Activated CD4-positive, alpha-beta T cell treated with anti-CD3 and anti-CD28 coated beads for 4 hours (primary cell): ENCODE results near the gene RNU1-1.
"Not testable (repeated sequence)": the region's sequence is repeated elsewhere in the genome, so short reads cannot be mapped to it uniquely, and the experiment has no call there.

Source experiments
- DNase-seq, 2 donors: peaks; one replicate each; pipeline ENCODE4 v3.0.0-alpha.2; 2020

RNU1-1 gene

DNA sequence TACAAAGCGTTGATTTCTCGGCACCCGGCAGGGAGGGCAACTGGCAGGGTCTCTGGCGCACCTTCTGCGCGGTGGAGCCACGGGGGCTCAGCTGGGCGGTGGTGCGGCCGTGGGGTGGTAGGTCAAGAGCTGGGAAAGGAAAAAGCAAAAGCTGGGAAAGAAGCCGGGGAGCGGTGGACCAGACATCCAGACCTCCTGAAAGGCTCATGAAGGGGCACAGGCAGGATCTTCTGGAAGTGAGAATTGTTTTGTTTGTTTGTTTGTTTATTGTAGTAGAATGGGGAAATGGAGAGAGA is 7.2 kb upstream of the RNU1-1 start:
- DNase-seq = no peak

DNA sequence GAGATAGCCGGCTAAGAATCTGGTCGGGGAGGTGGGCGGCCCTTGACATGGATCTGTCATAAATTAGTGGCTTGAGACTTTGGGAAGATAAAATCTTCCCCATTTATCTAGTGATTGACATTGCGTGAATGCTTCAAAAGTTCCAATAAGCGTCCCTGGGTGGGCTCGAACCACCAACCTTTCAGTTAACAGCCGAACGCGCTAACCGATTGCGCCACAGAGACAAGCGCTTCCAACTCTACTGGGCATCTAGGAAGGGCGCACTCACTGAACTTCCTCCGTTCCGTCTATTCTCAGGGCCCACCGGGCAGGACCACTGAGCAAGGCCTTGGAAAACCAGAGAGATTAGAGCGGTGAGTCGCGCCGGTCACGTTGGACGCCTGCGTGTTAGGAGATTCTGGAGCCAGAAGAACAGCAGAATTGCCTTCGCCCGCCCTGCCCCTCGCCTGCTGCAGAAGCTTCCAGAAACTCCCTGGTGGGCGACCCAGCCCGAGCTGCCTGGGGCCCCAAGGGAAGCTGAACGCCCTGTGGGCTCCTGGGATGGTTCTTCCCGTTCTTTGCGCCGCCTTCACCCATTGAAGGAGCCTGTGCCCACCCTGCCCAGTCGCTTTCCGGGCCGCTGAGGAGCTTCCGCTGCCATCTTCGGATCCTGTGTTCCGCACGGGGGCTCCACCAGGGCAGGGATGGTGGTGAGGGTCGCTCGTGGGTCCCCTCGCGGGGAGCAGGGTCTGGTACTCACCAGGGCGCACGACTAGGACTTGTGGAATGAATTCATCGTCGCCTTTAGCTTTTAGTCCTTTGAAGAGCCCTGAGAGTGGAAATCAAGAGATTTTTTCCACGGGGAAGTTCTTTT is 6.6 kb upstream of the RNU1-1 start:
- not testable (repeated sequence) for DNase-seq

DNA sequence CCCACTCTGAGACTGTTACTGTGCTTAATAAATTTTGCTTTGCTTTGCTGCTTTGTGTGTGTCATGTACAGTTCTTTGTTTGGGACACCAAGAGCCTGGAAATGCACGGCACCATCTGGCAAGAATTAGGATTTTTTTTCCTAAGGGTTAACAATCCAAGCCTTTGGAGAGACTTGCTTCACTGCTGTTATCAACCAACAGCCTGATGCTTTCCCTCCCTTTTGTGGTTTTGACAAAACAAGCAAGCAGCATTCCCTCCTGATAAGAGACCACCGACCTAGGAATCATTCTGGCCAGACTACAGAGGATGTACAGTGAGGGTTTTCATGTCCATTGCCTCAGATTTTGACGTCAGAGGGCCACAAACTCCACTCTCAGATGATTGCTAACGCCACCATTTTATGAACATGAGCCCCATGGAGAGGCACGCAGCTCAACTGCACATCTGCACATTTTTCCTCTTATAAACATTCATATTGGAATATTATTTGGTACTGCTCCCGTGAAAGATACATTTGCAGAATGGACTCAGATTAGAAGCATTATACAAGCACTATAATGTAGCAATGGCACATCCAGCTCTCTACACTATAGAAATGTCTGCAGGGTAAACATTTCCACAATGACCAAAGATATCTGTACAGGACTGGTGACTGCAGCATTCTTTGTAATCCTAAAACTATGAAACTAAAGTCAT is 5.3 kb upstream of the RNU1-1 start:
- not testable (repeated sequence) for DNase-seq

DNA sequence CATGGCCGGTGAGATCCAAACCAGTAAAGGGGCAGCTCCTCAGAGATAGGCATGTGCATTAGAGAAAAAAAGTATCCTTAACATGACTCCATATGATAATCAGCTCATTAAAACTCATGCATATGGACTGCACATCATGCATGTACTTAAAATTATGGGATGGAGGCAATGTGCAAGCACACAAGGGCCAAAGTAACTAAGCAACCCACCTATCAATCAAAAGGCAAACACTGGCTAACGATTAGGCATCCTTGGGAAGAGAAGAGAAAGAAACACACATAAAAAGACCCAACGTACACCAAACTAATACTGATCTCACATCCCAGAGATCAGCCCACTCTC is 4.8 kb upstream of the RNU1-1 start:
- not testable (repeated sequence) for DNase-seq

DNA sequence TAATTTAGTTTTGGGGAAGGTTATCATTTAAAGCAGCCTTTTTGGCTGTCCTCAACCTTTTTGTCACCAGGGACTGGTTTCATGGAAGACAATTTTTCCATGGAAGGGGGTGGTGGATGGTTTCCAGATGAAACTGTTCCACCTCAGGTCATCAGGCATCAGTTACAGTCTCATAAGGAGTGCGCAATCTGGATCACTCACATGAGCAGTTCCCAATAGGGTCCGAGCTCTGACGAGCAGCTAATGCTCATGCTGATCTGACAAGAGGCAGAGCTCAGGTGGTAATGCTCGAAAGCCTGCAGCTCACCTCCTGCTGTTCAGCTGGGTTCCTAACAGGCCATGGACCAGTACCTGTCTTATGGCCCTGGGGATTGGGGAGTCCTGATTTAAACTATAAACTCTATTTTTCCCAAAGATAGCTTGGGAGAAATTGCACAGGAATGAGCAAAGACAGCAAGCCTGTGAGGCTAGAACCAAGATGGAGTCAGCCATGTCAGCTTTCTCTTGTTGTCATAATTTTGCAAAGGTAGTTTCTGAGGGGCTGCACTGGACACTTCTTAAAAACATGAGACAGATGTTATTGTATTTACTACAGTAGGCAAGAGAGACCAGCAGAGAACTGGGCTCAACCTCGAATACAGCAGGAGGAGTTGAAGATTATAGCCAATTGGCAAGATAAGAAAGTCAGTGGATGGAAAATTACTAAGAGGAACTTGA is 2.8 kb upstream of the RNU1-1 start:
- DNase-seq = not testable (repeated sequence)

DNA sequence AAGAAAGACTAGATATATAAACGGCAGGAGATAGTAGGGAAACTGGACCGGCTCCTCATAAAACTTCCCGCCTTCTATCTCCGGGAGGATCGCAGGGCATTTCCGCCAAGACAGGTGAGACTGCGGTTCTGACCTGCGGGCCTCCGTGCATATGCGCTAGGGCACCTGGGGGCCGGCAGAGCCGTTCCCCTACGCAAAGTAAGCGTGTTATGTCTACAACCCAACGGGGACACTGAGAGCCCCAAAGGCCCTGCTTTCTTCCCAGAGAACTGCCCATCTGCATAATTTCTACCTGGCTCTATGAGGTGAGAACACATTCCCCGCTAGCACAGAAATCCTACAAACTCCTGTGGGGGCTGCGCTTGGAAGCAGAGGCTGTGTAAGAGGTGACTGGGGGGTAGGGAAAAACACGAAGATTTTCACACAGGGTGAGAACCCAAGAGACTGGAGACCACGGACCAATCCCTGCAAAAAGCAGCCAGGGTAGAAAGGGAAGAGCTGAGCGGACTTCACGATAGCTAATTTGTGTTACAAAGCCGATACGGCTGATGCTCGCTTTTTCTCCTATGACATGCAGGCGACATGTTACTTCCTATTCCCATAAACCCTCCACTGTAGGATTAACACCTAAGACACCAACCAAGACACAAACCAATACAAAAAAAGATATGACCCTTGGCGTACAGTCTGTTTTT is 526 bp downstream of the RNU1-1 start:
- DNase-seq = peak; percentile 28 to 33

DNA sequence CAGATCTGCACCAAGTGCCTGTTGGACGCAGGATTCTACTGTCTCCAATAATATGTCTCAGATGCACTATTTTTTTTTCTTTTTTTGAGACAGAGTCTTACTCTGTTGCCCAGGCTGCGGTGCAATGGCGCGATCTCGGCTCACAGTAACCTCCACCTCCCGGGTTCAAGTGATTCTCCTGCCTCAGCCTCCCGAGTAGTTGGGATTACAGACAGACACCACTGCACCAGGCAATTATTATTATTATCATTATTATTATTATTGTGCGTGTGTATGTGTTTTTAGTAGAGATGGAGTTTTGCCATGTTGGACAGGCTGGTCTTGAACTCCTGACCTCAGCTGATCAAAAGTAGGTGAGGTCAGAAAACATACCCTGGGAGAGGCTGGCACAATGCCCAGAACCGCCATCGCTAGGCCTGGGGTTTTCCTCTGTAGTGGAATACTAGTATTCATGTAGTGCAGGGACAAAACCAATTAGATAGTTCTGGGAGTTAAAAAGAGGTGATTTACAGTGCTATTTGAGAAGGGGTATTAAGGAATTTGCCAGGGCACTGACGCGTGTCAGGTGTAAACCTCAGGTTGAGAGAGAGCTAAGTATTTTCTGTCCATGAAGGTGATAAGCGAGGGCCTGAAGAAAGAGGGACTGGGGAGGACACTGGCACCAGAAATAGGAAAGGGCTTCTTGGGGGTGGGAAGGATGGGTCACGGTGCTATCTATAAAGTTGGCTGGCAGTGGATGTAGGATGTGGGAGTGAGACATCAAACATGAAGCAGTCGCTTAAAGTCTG is 1.3 kb downstream of the RNU1-1 start:
- not testable (repeated sequence) for DNase-seq

DNA sequence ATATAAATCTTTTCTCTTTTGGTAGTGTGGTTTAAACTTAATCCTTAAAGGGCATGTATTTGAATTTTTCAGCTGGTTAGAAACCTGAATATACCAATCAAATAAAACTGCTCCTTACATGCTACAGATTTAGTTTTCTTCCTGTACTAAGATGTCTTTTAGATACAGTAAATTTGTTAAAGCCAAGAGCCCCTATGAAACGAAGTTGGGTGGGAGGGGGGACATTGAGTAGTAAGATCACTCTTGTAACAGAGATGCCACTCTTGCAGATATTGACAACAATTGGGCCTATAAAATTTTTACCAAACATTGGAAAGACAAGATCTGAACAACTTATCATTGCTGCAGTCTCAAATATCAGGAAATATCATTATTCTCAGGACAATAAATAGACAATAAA is 2.2 kb downstream of the RNU1-1 start:
- DNase-seq = not testable (repeated sequence)

DNA sequence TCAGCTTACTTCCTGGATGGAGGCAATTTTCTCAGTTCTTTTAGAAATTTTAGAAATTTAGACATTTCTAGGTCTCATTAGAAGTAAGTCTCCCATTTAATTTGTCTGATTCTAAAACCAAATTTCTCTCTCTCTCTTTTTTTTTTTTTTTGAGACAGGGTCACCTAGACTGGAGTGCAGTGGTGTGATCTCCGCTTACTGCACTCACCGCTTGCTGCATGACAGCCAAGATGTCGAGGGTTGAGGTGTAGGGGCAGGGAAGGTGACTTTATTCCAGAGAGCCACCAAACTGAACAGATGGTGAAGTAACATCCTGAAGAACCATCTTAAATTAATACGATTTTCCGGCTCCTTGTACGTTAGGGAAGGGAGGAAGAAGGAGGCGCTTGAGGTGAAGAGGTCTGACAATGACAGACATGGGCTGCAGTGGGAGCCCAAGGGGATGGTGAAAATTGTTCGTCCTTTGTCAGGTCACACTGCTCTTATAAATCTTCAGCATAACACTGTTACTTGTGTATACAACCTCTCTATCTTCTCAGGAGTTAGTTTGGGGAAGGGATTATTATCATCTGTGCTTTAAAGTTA is 5.1 kb downstream of the RNU1-1 start:
- peak in 1 of 2 donors; percentile 28 for DNase-seq

DNA sequence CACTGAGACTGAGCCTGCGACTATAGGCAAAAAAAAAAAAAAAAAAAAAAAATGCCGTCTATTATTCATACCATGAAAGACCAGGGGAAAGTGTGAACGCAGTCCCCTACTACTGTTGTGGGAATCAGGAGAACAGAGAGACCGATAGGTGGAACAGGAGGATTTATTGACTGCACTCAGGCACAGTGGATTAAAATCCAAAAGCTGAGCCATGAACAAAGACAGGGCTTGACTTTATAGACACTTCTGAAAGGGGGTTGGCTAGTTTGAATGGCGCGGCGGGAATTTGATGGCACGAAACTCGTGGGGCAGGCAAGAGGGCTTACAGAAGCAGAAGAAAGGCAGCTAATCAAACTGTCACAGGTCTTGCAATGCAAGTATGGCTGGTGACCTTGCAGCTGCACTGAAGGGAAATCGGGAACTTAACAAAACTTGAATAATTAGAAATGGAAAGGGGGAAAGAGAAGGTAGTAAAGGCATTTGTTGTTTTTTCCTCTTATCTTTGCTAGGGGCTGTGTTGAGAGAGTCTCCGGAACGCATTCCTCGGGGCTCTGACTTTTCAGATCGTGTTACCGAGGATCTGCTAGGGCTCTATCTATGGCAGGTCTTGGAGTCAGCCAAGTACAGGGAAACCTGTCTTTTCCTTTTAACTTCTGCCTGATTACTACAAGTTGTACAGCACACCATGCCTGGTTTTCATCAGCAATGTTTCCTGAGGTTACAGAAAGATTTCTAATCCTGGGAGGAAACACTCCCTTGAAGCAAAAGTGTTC is 7.5 kb downstream of the RNU1-1 start:
- DNase-seq = not testable (repeated sequence)

DNA sequence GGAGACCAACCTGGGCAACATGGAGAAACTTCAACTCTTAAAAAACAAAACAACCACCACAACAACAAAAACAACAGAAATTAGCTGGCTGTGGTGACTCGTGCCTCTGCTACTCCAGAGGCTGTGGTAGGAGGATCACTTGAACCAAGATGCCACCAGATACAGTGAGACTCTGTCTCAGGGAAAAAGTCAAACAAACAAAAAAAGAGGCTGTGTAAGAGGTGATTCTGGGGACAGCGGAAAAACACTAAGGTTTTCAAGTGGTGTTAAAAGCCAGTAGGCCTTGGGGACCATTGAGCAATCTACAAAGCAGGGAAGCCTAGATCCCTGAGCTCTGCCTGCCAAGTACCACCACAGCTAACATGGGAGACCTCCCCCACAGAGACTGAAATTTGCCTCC is 8.2 kb downstream of the RNU1-1 start:
- not testable (repeated sequence) for DNase-seq

DNA sequence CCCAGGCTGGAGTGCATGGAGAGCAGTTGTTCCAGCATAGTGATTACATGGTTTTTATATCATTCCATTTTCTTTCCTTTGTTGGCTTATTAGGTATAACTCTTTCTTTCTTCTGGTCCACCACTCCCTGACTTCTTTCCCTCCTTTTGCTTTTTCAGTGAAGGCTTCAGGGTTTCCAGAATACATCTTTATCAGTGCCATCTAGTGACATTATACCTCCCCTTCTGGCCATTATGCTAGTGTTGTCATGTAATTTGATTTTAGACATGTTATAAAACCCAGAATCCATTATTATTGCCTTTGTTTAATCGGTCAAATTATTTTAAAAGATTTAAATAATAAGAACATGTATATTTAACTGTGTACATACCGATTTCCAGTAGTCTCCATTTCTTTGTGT is 10.6 kb downstream of the RNU1-1 start:
- no peak for DNase-seq

DNA sequence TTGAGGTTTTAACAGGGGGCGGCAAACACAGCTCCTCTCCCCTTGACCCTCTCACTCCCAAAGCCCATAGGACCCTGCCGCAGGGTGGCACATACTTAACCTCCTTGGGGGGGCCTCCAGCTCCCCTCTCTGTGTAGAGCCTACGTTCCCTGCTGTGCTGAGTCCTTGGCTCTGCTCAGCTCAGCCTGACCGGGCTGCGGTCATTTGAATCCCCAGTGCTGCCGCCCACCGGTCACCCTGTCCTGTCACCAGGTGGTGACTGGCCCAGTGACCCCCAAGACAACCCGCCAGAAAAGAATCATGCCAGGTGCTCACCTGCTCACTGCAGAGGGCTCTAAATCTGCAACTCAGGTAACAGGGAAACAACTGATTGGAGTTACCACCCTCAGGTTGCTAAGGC is 12.6 kb downstream of the RNU1-1 start:
- not testable (repeated sequence) for DNase-seq

DNA sequence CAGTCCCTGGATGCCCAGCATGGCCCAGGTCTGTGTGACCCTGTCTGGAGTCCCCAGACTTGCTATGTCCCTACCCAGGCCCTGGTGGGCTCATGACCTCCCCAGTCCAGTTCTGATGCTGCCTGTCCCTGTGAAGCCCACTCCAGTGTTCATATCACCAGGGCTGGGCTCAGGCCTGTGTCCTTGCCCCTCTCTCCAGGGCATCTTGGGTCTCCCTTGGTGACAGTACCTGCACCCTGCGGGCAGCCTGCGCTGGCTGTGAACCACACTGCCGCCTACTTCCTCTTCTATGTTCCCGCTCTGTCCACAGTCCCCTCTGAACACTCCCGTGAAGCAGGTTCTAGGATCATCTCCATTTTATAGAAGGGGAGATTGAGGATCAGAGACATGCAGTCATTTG is 13.1 kb downstream of the RNU1-1 start:
- not testable (repeated sequence) for DNase-seq

DNA sequence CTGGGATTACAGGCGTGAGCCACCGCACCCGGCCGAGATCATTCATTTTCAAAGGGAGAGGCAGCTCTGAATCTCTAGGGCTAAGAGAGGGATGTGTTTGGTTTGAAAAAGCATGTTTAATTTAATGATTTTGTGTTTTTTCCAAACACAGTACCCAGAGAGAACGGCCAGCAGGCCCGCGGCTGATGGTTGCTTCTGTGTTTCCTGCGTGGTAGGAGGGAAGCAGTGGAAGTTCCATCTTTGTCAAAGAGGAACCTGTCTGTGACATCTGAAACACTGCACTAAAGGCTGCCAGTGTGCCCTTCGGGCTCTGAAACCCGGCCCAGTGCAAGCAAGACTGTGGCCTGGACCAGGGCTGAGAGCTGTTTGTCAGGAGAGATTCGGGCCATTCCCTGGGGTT is 13.6 kb downstream of the RNU1-1 start:
- not testable (repeated sequence) for DNase-seq

DNA sequence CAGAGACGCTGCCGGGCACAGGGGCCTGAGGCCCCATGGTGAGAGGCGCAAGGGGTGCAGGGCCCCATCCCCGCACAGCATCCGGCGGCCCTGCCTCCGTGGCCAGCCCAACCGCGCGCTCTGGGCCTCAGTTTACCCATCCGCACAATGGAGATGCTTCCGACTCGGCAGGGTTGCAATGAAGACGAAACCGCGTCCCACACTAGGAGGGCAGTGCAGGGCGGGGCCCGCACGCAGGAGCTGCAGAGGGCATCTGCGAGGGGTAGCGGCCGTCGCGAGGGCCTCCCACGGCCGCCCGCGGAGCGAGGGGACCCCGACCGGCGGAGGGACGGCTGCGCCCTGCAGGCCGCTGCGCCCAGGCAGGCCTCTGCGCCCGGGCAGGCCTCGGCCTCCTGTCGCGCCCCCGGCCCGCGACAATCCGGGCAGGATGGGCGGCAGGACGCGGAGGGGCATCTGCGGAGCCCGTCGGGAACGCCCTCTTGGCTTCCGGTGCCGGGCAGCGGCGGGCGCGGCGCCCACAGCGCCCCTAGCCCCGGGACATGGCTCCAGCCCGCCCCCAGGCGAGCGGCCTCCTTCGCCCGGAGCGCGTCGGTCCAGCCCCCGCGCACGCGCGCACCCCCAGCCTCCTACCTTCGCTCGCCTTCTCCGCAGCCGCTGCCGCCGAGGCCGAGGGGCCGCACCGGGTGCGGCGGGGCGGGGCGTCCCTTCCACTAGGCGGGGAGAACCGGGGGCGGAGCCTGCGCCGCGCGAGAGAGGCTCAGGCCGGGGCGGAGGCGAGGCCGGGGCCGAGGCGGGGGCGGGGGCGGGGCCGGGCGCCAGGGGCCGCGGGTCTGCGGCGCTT is 15.3 kb downstream of the RNU1-1 start:
- DNase-seq = peak; percentile 78 to 84

DNA sequence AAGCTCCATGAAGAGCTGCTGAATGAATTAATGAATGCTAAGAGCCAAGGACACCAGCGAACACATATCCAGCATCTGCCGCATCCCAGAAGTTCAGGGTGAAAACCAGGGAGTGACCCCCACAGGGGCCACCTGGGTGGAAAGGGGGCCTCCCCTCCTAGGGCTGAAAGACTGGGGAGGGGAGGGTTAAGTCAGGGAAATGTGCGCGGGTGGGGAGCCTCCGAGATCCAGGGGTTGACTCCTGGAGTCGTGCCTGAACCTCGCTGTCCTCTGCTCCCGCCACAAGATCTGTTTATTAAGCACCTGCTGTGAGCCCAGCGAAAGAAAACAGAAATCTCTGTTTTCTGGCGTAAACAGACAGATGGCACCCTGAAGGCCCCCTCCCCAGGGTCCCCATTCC is 16.0 kb downstream of the RNU1-1 start:
- DNase-seq = not testable (repeated sequence)

DNA sequence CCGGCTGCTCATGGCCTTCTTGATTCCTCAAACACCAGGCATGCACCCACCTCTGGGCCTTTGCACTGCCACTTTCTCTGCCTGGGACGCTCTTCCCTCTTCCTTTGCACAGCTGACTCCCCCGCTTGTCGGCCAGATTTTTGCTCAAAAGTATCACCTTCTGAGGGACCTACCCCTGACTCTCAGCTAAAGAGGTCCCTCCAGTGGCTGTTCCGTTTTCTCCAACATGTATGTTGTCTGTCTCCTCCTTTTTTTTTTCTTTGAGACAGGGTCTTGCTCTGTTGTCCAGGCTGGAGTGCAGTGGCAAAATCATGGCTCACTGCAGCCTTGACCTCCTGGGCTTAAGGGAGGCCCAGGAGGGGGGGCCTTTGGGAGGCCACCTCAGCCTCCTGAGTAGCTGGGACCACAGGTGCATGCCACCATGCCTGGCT is 16.6 kb downstream of the RNU1-1 start:
- DNase-seq = not testable (repeated sequence)

DNA sequence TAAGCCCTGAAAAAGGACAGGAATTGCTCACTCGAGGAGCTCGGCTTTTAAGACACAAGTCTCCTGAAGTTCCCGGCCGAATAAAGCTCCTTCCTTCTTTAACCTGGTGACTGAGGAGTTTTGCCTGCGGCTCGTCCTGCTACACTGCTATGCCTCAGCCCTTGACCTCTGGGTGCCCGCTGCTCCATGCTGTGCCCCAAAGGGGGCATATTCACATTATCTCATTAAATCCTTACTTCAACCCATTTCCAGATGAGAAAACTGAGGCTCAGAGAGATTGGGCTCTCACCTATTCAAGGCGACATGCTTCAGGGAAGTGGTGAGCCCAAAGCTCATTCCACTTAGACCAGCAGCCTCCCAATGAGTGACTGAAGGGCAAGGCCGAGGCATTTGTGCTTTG is 20.4 kb downstream of the RNU1-1 start:
- not testable (repeated sequence) for DNase-seq

DNA sequence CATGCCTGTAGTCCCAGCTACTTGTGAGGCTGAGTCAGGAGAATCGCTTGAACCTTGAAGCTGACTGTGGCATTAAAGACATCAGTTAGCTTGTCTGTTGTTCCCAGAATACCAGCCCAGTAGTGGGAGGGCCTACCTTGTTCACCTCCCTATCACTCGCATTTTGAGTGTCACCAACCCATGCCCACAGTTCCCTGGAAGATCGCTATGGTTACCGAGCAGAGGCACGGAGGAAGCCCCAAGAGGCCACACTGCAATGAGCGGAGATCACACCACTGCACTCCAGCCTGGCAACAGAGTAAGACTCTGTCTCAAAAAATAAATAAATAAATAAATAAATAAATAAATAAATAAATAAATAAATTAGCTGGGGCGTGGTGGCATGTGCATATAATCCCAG is 21.1 kb downstream of the RNU1-1 start:
- DNase-seq = not testable (repeated sequence)
